Measurements from ENCODE around the gene RSPO3. TPM values are rescaled to one million over a fixed set of nuclear protein-coding genes. Genes with fewer than 3 reads are reported as not detected.

The RSPO3 gene
- polyA plus RNA-seq, 1 of the 3 experiments (the other 2 are of a cell fraction) = not detected

DNA sequence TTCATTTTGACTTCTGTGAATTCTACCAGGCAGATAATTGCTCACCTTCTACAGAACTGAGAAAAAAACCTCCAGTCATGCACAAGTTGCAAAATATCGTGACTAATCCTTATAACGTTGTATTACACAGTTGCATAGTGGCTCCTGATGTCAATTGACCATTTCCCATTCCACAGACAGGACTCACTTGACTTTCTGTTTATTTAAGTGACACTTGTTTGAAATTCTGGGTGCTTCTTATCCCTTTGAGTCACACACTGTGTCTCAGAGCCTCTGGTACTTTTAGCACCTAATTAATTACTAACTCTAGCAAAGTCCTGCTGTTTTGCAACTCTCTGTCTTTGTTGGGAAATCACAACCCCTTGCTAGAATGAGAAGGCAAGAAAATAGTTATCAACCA, 16.2 kb upstream of the RSPO3 start:
- no peak overlapping the region for H3K4me2 ChIP-seq
- CTCF ChIA-PET = no interaction called here
- H3K27ac ChIP-seq (ENCODE audit: low read depth in 2 of 2, low read length in 1 of 2) = no peak overlapping the region
- no peaks in the 10 kb centered on the region for H4K20me1 ChIP-seq (ENCODE audit: insufficient read depth)
- H2AFZ ChIP-seq (ENCODE audit: low read depth) = no peak overlapping the region
- H3K9ac ChIP-seq = no peak overlapping the region
- H3K4me3 ChIP-seq (ENCODE audit: low read depth in 2 of 2, low read length in 1 of 2) = no peak overlapping the region
- no peaks in the 10 kb centered on the region for H3K4me1 ChIP-seq (ENCODE audit: control insufficient read depth in 1 of 2, insufficient read depth in 2 of 2, low read depth in 1 of 2, low read length in 1 of 2)
- no peaks in the 10 kb centered on the region for H3K79me2 ChIP-seq (ENCODE audit: insufficient read depth)
- H3K9me2 ChIP-seq = no peaks in the 10 kb centered on the region
- TF ChIP-seq FOXM1 (IDR thresholded peaks at IDR 0.05; ENCODE audit: low read depth) (no peak), EZH2phosphoT487 (IDR thresholded peaks at IDR 0.05; ENCODE audit: borderline replicate concordance, low read depth) (no peak), TCF12 (IDR thresholded peaks at IDR 0.05) (no peak), RCOR1 (IDR thresholded peaks at IDR 0.05; ENCODE audit: low read length) (no peak), SIN3A (IDR thresholded peaks at IDR 0.05; ENCODE audit: borderline replicate concordance, low read depth, low read length) (no peak), ELF1 (IDR thresholded peaks at IDR 0.05) (no peak), RAD21 (IDR thresholded peaks at IDR 0.05; ENCODE audit: low read length) (no peak), TAF1 (IDR thresholded peaks at IDR 0.05; ENCODE audit: borderline replicate concordance, low read depth, low read length) (no peak)
- TF ChIP-seq, protein P1, sequence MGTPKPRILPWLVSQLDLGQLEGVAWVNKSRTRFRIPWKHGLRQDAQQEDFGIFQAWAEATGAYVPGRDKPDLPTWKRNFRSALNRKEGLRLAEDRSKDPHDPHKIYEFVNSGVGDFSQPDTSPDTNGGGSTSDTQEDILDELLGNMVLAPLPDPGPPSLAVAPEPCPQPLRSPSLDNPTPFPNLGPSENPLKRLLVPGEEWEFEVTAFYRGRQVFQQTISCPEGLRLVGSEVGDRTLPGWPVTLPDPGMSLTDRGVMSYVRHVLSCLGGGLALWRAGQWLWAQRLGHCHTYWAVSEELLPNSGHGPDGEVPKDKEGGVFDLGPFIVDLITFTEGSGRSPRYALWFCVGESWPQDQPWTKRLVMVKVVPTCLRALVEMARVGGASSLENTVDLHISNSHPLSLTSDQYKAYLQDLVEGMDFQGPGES (IDR thresholded peaks at IDR 0.05; ENCODE audit: low read depth, low read length) = no peak
- TF ChIP-seq, protein P2, sequence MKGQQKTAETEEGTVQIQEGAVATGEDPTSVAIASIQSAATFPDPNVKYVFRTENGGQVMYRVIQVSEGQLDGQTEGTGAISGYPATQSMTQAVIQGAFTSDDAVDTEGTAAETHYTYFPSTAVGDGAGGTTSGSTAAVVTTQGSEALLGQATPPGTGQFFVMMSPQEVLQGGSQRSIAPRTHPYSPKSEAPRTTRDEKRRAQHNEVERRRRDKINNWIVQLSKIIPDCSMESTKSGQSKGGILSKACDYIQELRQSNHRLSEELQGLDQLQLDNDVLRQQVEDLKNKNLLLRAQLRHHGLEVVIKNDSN (IDR thresholded peaks at IDR 0.05; ENCODE audit: borderline replicate concordance, low read depth) = no peak
- TF ChIP-seq, protein P3, sequence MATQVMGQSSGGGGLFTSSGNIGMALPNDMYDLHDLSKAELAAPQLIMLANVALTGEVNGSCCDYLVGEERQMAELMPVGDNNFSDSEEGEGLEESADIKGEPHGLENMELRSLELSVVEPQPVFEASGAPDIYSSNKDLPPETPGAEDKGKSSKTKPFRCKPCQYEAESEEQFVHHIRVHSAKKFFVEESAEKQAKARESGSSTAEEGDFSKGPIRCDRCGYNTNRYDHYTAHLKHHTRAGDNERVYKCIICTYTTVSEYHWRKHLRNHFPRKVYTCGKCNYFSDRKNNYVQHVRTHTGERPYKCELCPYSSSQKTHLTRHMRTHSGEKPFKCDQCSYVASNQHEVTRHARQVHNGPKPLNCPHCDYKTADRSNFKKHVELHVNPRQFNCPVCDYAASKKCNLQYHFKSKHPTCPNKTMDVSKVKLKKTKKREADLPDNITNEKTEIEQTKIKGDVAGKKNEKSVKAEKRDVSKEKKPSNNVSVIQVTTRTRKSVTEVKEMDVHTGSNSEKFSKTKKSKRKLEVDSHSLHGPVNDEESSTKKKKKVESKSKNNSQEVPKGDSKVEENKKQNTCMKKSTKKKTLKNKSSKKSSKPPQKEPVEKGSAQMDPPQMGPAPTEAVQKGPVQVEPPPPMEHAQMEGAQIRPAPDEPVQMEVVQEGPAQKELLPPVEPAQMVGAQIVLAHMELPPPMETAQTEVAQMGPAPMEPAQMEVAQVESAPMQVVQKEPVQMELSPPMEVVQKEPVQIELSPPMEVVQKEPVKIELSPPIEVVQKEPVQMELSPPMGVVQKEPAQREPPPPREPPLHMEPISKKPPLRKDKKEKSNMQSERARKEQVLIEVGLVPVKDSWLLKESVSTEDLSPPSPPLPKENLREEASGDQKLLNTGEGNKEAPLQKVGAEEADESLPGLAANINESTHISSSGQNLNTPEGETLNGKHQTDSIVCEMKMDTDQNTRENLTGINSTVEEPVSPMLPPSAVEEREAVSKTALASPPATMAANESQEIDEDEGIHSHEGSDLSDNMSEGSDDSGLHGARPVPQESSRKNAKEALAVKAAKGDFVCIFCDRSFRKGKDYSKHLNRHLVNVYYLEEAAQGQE (IDR thresholded peaks at IDR 0.05; ENCODE audit: low read depth, low read length) = no peak
- H3K36me3 ChIP-seq (replicated peaks in 1 of 2; ENCODE audit: control insufficient read depth in 1 of 2, insufficient read depth in 2 of 2, low read length in 1 of 2) = no peaks in the 10 kb centered on the region
- peaks cover 20% of the 10 kb centered on the region; the same call in 1 of the 2 replicates for H3K27me3 ChIP-seq (ENCODE audit: insufficient read depth)
- H3F3A ChIP-seq (replicated peaks; ENCODE audit: insufficient read depth) = no peaks in the 10 kb centered on the region
- WGBS (ENCODE audit: low lambda C conversion rate) = 0% methylated on average over 2 of the region's 2 CpGs
- H3K9me3 ChIP-seq = no peaks in the 10 kb centered on the region
- DNase-seq = no peak
- POLR2A ChIA-PET = no interaction called here

DNA sequence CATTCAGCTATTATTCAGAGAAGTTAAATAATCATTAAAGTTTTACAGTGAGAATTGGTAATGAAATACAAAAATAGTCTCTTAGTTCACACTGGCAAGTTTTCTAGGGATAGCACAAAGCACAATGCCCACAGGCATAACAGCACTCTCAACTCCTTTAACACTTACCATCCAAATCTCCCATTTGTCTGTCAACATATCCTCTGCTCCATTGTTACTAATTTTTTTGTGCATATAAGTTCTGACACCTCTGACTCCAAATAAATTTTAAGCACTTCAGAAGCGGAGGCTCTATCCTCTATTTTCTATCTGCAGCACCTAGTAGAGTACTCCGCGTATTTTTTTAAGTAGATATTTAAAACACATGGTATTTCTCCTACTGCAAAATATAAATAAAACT, 15.6 kb upstream of the RSPO3 start:
- H3K9me2 ChIP-seq = no peaks in the 10 kb centered on the region
- 29% methylated on average over 3 of the region's 3 CpGs for WGBS (ENCODE audit: low lambda C conversion rate)
- H3K79me2 ChIP-seq (ENCODE audit: insufficient read depth) = no peaks in the 10 kb centered on the region
- H3F3A ChIP-seq (replicated peaks; ENCODE audit: insufficient read depth) = no peaks in the 10 kb centered on the region
- no peak for DNase-seq
- H3K27ac ChIP-seq (ENCODE audit: low read depth in 2 of 2, low read length in 1 of 2) = no peak overlapping the region
- no peak overlapping the region for H2AFZ ChIP-seq (ENCODE audit: low read depth)
- H3K9ac ChIP-seq = no peak overlapping the region
- no peak overlapping the region for H3K4me3 ChIP-seq (ENCODE audit: low read depth in 2 of 2, low read length in 1 of 2)
- H4K20me1 ChIP-seq (ENCODE audit: insufficient read depth) = no peaks in the 10 kb centered on the region
- H3K36me3 ChIP-seq (replicated peaks in 1 of 2; ENCODE audit: control insufficient read depth in 1 of 2, insufficient read depth in 2 of 2, low read length in 1 of 2) = no peaks in the 10 kb centered on the region
- ChIA-PET CTCF (no interaction called here), POLR2A (no interaction called here)
- H3K4me2 ChIP-seq = no peak overlapping the region
- H3K27me3 ChIP-seq (ENCODE audit: insufficient read depth) = peaks cover 21% of the 10 kb centered on the region; the same call in 1 of the 2 replicates
- H3K9me3 ChIP-seq = no peaks in the 10 kb centered on the region
- H3K4me1 ChIP-seq (ENCODE audit: control insufficient read depth in 1 of 2, insufficient read depth in 2 of 2, low read depth in 1 of 2, low read length in 1 of 2) = no peaks in the 10 kb centered on the region
- no peak for TF ChIP-seq FOSL2 (IDR thresholded peaks at IDR 0.05; ENCODE audit: borderline replicate concordance, low read depth)
- TF ChIP-seq, protein P4, sequence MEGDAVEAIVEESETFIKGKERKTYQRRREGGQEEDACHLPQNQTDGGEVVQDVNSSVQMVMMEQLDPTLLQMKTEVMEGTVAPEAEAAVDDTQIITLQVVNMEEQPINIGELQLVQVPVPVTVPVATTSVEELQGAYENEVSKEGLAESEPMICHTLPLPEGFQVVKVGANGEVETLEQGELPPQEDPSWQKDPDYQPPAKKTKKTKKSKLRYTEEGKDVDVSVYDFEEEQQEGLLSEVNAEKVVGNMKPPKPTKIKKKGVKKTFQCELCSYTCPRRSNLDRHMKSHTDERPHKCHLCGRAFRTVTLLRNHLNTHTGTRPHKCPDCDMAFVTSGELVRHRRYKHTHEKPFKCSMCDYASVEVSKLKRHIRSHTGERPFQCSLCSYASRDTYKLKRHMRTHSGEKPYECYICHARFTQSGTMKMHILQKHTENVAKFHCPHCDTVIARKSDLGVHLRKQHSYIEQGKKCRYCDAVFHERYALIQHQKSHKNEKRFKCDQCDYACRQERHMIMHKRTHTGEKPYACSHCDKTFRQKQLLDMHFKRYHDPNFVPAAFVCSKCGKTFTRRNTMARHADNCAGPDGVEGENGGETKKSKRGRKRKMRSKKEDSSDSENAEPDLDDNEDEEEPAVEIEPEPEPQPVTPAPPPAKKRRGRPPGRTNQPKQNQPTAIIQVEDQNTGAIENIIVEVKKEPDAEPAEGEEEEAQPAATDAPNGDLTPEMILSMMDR (IDR thresholded peaks at IDR 0.05) = no peak
- no peak for TF ChIP-seq TAF1 (IDR thresholded peaks at IDR 0.05; ENCODE audit: borderline replicate concordance, low read depth, low read length)
- no peak for TF ChIP-seq JUND (IDR thresholded peaks at IDR 0.05)
- TF ChIP-seq ELF1 (IDR thresholded peaks at IDR 0.05) = no peak
- no peak for TF ChIP-seq NFIC (IDR thresholded peaks at IDR 0.05; ENCODE audit: borderline replicate concordance)
- TF ChIP-seq CHD2 (IDR thresholded peaks at IDR 0.05; ENCODE audit: low read length, partially characterized antibody) = no peak
- no peak for TF ChIP-seq SMC3 (IDR thresholded peaks at IDR 0.05; ENCODE audit: low read depth, low read length)
- no peak for TF ChIP-seq TEAD4 (IDR thresholded peaks at IDR 0.05; ENCODE audit: borderline replicate concordance, insufficient read depth)
- no peak for TF ChIP-seq SIN3A (IDR thresholded peaks at IDR 0.05; ENCODE audit: borderline replicate concordance, low read depth, low read length)
- no peak for TF ChIP-seq FOXJ3 (CRISPR knock-in tag; IDR thresholded peaks at IDR 0.05)
- no peak for TF ChIP-seq EZH2phosphoT487 (IDR thresholded peaks at IDR 0.05; ENCODE audit: borderline replicate concordance, low read depth)
